ENCODE results near the gene SLC38A9. TPM values are rescaled to one million over a fixed set of nuclear protein-coding genes. Genes with fewer than 3 reads are reported as not detected.

Gene SLC38A9
- total and polyA plus RNA-seq, 2 of the 8 experiments (the other 6 are each of a cell fraction or from before 2014, with no cell fraction given), result 29.2 to 43.7 TPM

DNA sequence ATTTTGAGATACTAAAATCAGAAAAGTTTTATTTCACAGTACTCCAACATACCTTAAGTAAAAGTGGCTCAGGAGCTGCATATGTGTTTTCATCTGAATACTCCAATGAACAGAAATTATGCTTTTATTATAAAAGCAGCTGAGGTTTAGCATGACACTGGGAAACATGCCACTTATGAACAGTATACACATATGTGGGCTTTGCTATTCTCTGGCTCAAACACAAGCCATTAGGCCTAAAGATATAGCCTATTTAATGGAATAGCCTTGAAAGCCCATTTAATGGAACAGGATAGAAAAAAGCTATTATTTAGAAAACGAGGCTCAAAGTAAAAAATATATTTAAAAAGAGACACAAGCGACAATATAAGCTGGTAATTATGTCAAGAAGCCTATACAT is 74.1 kb downstream of the SLC38A9 start (continued):
- TF ChIP-seq, protein P1, sequence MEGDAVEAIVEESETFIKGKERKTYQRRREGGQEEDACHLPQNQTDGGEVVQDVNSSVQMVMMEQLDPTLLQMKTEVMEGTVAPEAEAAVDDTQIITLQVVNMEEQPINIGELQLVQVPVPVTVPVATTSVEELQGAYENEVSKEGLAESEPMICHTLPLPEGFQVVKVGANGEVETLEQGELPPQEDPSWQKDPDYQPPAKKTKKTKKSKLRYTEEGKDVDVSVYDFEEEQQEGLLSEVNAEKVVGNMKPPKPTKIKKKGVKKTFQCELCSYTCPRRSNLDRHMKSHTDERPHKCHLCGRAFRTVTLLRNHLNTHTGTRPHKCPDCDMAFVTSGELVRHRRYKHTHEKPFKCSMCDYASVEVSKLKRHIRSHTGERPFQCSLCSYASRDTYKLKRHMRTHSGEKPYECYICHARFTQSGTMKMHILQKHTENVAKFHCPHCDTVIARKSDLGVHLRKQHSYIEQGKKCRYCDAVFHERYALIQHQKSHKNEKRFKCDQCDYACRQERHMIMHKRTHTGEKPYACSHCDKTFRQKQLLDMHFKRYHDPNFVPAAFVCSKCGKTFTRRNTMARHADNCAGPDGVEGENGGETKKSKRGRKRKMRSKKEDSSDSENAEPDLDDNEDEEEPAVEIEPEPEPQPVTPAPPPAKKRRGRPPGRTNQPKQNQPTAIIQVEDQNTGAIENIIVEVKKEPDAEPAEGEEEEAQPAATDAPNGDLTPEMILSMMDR (IDR thresholded peaks at IDR 0.05; ENCODE audit: control extremely low read depth in 1 of 3, insufficient read depth in 1 of 3, low read depth in 1 of 3, low read length in 3 of 3), result no peak
- no peak for TF ChIP-seq NANOG (IDR thresholded peaks at IDR 0.05; ENCODE audit: insufficient read depth, low read depth, low read length, poor library complexity, severe bottlenecking)
- no peak for TF ChIP-seq GABPA (IDR thresholded peaks at IDR 0.05; ENCODE audit: borderline replicate concordance, insufficient read depth, low read length)
- no peak for TF ChIP-seq SP4 (IDR thresholded peaks at IDR 0.05; ENCODE audit: low read length)
- no peak for TF ChIP-seq KDM1A (IDR thresholded peaks at IDR 0.05; ENCODE audit: borderline replicate concordance, low read length)
- no peak for TF ChIP-seq POLR2AphosphoS5 (IDR thresholded peaks at IDR 0.05; ENCODE audit: low read depth, low read length)
- TF ChIP-seq KDM5A (IDR thresholded peaks at IDR 0.05; ENCODE audit: low read length), result no peak
- TF ChIP-seq SIN3A (conservative IDR thresholded peaks at IDR 0.05 in 1 of 2, IDR thresholded peaks at IDR 0.05 in 1 of 2; ENCODE audit: low read depth in 1 of 2, low read length in 2 of 2), result no peak

Measured in H1 (cell line).